ENCODE results near the gene RCBTB1. TPM values are rescaled to one million over a fixed set of nuclear protein-coding genes. Genes with fewer than 3 reads are reported as not detected.

Gene RCBTB1
- polyA plus RNA-seq, 1 of the 3 experiments (the other 2 are of a cell fraction): 13.2 TPM

DNA sequence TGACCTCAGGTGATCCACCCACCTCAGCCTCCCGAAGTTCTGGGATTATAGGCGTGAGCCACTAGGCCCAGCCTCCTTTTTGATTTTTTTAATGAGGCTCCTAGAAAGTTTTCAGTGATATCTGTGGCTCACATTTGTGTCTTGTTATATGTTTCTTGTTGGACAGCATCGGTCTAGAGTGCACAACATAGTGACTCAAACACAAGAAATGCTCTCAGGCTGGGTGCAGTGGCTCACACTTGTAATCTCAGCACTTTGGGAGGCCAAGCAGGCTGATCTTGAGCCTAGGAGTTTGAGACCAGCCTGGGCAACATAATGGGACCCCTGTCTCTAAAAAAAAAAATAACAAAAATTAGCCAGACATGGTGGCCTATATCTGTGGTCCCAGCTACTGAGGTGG, 81.4 kb downstream of the RCBTB1 start:
- H3K4me2 ChIP-seq: no peak overlapping the region
- H3K27ac ChIP-seq (ENCODE audit: low read depth in 2 of 2, low read length in 1 of 2): no peak overlapping the region
- H3F3A ChIP-seq (replicated peaks; ENCODE audit: insufficient read depth): peaks cover 12% of the 10 kb centered on the region
- ChIA-PET CTCF (no interaction called here), POLR2A (no interaction called here)
- H3K4me1 ChIP-seq (ENCODE audit: control insufficient read depth in 1 of 2, insufficient read depth in 2 of 2, low read depth in 1 of 2, low read length in 1 of 2): no peaks in the 10 kb centered on the region; a peak in 1 of 4 replicates
- no peak overlapping the region for H3K9ac ChIP-seq
- H3K9me3 ChIP-seq: no peaks in the 10 kb centered on the region
- no peaks in the 10 kb centered on the region for H4K20me1 ChIP-seq (ENCODE audit: insufficient read depth)
- TF ChIP-seq SMC3 (IDR thresholded peaks at IDR 0.05; ENCODE audit: low read depth, low read length) (no peak), EP300 (IDR thresholded peaks at IDR 0.05; ENCODE audit: borderline replicate concordance in 1 of 2, low read depth in 1 of 2, low read length in 1 of 2) (no peak), MXI1 (IDR thresholded peaks at IDR 0.05; ENCODE audit: low read depth, low read length) (no peak), CHD2 (IDR thresholded peaks at IDR 0.05; ENCODE audit: low read length, partially characterized antibody) (no peak), NRF1 (IDR thresholded peaks at IDR 0.05; ENCODE audit: low read depth, low read length) (no peak), FOXM1 (IDR thresholded peaks at IDR 0.05; ENCODE audit: low read depth) (no peak), RXRA (IDR thresholded peaks at IDR 0.05; ENCODE audit: borderline replicate concordance, low read depth) (no peak), TAF1 (IDR thresholded peaks at IDR 0.05; ENCODE audit: borderline replicate concordance, low read depth, low read length) (no peak)
- TF ChIP-seq, protein P1, sequence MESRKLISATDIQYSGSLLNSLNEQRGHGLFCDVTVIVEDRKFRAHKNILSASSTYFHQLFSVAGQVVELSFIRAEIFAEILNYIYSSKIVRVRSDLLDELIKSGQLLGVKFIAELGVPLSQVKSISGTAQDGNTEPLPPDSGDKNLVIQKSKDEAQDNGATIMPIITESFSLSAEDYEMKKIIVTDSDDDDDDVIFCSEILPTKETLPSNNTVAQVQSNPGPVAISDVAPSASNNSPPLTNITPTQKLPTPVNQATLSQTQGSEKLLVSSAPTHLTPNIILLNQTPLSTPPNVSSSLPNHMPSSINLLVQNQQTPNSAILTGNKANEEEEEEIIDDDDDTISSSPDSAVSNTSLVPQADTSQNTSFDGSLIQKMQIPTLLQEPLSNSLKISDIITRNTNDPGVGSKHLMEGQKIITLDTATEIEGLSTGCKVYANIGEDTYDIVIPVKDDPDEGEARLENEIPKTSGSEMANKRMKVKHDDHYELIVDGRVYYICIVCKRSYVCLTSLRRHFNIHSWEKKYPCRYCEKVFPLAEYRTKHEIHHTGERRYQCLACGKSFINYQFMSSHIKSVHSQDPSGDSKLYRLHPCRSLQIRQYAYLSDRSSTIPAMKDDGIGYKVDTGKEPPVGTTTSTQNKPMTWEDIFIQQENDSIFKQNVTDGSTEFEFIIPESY (IDR thresholded peaks at IDR 0.05; ENCODE audit: borderline replicate concordance, low read depth): no peak
- TF ChIP-seq, protein P2, sequence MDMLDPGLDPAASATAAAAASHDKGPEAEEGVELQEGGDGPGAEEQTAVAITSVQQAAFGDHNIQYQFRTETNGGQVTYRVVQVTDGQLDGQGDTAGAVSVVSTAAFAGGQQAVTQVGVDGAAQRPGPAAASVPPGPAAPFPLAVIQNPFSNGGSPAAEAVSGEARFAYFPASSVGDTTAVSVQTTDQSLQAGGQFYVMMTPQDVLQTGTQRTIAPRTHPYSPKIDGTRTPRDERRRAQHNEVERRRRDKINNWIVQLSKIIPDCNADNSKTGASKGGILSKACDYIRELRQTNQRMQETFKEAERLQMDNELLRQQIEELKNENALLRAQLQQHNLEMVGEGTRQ (IDR thresholded peaks at IDR 0.05; ENCODE audit: borderline replicate concordance, low read depth, low read length): no peak
- no peak overlapping the region for H3K4me3 ChIP-seq (ENCODE audit: low read depth in 2 of 2, low read length in 1 of 2)
- DNase-seq: no peak
- H2AFZ ChIP-seq (ENCODE audit: low read depth): no peak overlapping the region
- no peaks in the 10 kb centered on the region for H3K79me2 ChIP-seq (ENCODE audit: insufficient read depth)
- H3K36me3 ChIP-seq (replicated peaks in 1 of 2; ENCODE audit: control insufficient read depth in 1 of 2, insufficient read depth in 2 of 2, low read length in 1 of 2): no peaks in the 10 kb centered on the region
- no peaks in the 10 kb centered on the region for H3K9me2 ChIP-seq
- no peaks in the 10 kb centered on the region for H3K27me3 ChIP-seq (ENCODE audit: insufficient read depth)
- 98% methylated on average over 3 of the region's 3 CpGs for WGBS (ENCODE audit: low lambda C conversion rate)

DNA sequence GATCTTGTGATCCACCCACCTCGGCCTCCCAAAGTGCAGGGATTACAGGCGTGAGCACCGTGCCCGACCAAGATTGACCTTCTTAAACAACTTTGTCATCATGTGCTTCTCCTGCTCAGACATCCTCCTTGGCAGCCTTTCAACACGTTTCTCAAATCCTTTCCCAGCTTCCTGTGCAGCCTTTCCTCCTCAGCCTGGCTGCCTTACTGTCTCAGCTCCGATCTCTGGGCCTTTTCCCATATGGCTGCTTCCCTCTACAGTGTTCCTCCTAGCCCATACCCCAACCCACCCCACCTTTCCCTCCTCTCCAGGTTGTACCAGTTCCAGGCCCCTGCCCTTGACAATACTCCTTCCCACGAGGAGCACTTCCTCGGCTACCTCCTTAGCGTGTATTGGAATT, 82.4 kb downstream of the RCBTB1 start:
- no peak overlapping the region for H3K27ac ChIP-seq (ENCODE audit: low read depth in 2 of 2, low read length in 1 of 2)
- no peak overlapping the region for H3K9ac ChIP-seq
- no peak for DNase-seq

More for the DNA sequence above, 82.4 kb downstream of the RCBTB1 start:
- Histone ChIP-seq H3F3A (replicated peaks; ENCODE audit: insufficient read depth) (peaks cover 15% of the 10 kb centered on the region), H3K27me3 (ENCODE audit: insufficient read depth) (no peaks in the 10 kb centered on the region), H3K9me2 (no peaks in the 10 kb centered on the region), H3K4me3 (ENCODE audit: low read depth in 2 of 2, low read length in 1 of 2) (no peak overlapping the region), H3K36me3 (replicated peaks in 1 of 2; ENCODE audit: control insufficient read depth in 1 of 2, insufficient read depth in 2 of 2, low read length in 1 of 2) (no peaks in the 10 kb centered on the region), H3K9me3 (no peaks in the 10 kb centered on the region), H3K4me2 (no peak overlapping the region), H2AFZ (ENCODE audit: low read depth) (no peak overlapping the region), H4K20me1 (ENCODE audit: insufficient read depth) (no peaks in the 10 kb centered on the region), H3K79me2 (ENCODE audit: insufficient read depth) (no peaks in the 10 kb centered on the region), H3K4me1 (ENCODE audit: control insufficient read depth in 1 of 2, insufficient read depth in 2 of 2, low read depth in 1 of 2, low read length in 1 of 2) (no peaks in the 10 kb centered on the region; a peak in 1 of 4 replicates)
- WGBS (ENCODE audit: low lambda C conversion rate): 82% methylated on average over 8 of the region's 9 CpGs
- TF ChIP-seq ELF1 (IDR thresholded peaks at IDR 0.05) (no peak), JUND (IDR thresholded peaks at IDR 0.05) (no peak), FOXJ3 (CRISPR knock-in tag; IDR thresholded peaks at IDR 0.05) (no peak), TCF12 (IDR thresholded peaks at IDR 0.05) (no peak), SMC3 (IDR thresholded peaks at IDR 0.05; ENCODE audit: low read depth, low read length) (no peak), GATA2 (CRISPR knock-in tag; IDR thresholded peaks at IDR 0.05) (no peak), MEF2A (IDR thresholded peaks at IDR 0.05; ENCODE audit: borderline replicate concordance, low read depth) (no peak), NRF1 (IDR thresholded peaks at IDR 0.05; ENCODE audit: low read depth, low read length) (no peak), FOSL2 (IDR thresholded peaks at IDR 0.05; ENCODE audit: borderline replicate concordance, low read depth) (no peak), POLR2AphosphoS5 (IDR thresholded peaks at IDR 0.05; ENCODE audit: low read depth, low read length) (no peak), EZH2phosphoT487 (IDR thresholded peaks at IDR 0.05; ENCODE audit: borderline replicate concordance, low read depth) (no peak), EP300 (IDR thresholded peaks at IDR 0.05; ENCODE audit: borderline replicate concordance in 1 of 2, low read depth in 1 of 2, low read length in 1 of 2) (no peak)
- TF ChIP-seq, protein P3, sequence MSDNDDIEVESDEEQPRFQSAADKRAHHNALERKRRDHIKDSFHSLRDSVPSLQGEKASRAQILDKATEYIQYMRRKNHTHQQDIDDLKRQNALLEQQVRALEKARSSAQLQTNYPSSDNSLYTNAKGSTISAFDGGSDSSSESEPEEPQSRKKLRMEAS (IDR thresholded peaks at IDR 0.05; ENCODE audit: low read depth): no peak
- TF ChIP-seq, protein P4, sequence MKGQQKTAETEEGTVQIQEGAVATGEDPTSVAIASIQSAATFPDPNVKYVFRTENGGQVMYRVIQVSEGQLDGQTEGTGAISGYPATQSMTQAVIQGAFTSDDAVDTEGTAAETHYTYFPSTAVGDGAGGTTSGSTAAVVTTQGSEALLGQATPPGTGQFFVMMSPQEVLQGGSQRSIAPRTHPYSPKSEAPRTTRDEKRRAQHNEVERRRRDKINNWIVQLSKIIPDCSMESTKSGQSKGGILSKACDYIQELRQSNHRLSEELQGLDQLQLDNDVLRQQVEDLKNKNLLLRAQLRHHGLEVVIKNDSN (IDR thresholded peaks at IDR 0.05; ENCODE audit: borderline replicate concordance, low read depth): no peak
- TF ChIP-seq, protein P5, sequence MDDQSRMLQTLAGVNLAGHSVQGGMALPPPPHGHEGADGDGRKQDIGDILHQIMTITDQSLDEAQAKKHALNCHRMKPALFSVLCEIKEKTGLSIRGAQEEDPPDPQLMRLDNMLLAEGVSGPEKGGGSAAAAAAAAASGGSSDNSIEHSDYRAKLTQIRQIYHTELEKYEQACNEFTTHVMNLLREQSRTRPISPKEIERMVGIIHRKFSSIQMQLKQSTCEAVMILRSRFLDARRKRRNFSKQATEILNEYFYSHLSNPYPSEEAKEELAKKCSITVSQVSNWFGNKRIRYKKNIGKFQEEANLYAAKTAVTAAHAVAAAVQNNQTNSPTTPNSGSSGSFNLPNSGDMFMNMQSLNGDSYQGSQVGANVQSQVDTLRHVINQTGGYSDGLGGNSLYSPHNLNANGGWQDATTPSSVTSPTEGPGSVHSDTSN (IDR thresholded peaks at IDR 0.05): no peak
- TF ChIP-seq, protein P2 (IDR thresholded peaks at IDR 0.05; ENCODE audit: borderline replicate concordance, low read depth, low read length): no peak
- POLR2A ChIA-PET: no interaction called here
- CTCF ChIA-PET: no interaction called here
